Activated CD4-positive, alpha-beta T cell treated with anti-CD3 and anti-CD28 coated beads for 4 hours (primary cell): Measurements from ENCODE around the gene SERPING1.
"Not testable (repeated sequence)": the region's sequence is repeated elsewhere in the genome, so short reads cannot be mapped to it uniquely, and the experiment has no call there.

Experiments
- DNase-seq, 2 donors: peaks; one replicate each; pipeline ENCODE4 v3.0.0-alpha.2; 2020

The SERPING1 gene

GRCh38 chr11:57638811-57639320, 41.4 kb downstream of the SERPING1 start:
- DNase-seq: no peak

GRCh38 chr11:57639321-57640067, 42.0 kb downstream of the SERPING1 start:
- no peak for DNase-seq

- no peak for DNase-seq
Measured at GRCh38 chr11:57640068-57640800, 42.7 kb downstream of the SERPING1 start.

- no peak for DNase-seq
Measured at GRCh38 chr11:57641011-57641807, 43.7 kb downstream of the SERPING1 start.

- DNase-seq: no peak
Measured at GRCh38 chr11:57643802-57644201, 46.3 kb downstream of the SERPING1 start.

GRCh38 chr11:57644748-57645688, 47.5 kb downstream of the SERPING1 start:
- DNase-seq: peak; percentile 87 to 94

- no peak for DNase-seq
Measured at GRCh38 chr11:57645689-57646085, 48.2 kb downstream of the SERPING1 start.

- DNase-seq: no peak
Measured at GRCh38 chr11:57646194-57646798, 48.8 kb downstream of the SERPING1 start.

- DNase-seq: no peak
Measured at GRCh38 chr11:57646799-57647303, 49.4 kb downstream of the SERPING1 start.

GRCh38 chr11:57647372-57647771, 49.9 kb downstream of the SERPING1 start:
- DNase-seq: no peak

- no peak for DNase-seq
Measured at GRCh38 chr11:57647960-57648800, 50.7 kb downstream of the SERPING1 start.

GRCh38 chr11:57648801-57649735, 51.6 kb downstream of the SERPING1 start:
- no peak for DNase-seq

- DNase-seq: peak; percentile 71 to 74
Measured at GRCh38 chr11:57649826-57650738, 52.6 kb downstream of the SERPING1 start, which contains the start of gene YPEL4. TSS of gene YPEL4 (minus strand) at chr11:57649912. CDS start at chr11:57647107, 2,805 bp downstream.

- no peak for DNase-seq
Measured at GRCh38 chr11:57650739-57651090, 53.2 kb downstream of the SERPING1 start.

GRCh38 chr11:57651408-57651807, 53.9 kb downstream of the SERPING1 start:
- DNase-seq: no peak

- not testable (repeated sequence) for DNase-seq
Measured at GRCh38 chr11:57652230-57652629, 54.7 kb downstream of the SERPING1 start.

GRCh38 chr11:57652662-57653061, 55.2 kb downstream of the SERPING1 start:
- DNase-seq: no peak

- DNase-seq: no peak
Measured at GRCh38 chr11:57653163-57653562, 55.7 kb downstream of the SERPING1 start.
